Nucleus accumbens (tissue), 56 donors: Measurements from ENCODE around the gene PEAR1.
A peak's percentile ranks its signal among the peaks of the same experiment; 100 is the strongest.

Experiments used
- DNase-seq, 56 donors: peaks; one replicate each; lab custom pipeline; 2025; lab: John Stamatoyannopoulos, UW

Gene PEAR1

DNA sequence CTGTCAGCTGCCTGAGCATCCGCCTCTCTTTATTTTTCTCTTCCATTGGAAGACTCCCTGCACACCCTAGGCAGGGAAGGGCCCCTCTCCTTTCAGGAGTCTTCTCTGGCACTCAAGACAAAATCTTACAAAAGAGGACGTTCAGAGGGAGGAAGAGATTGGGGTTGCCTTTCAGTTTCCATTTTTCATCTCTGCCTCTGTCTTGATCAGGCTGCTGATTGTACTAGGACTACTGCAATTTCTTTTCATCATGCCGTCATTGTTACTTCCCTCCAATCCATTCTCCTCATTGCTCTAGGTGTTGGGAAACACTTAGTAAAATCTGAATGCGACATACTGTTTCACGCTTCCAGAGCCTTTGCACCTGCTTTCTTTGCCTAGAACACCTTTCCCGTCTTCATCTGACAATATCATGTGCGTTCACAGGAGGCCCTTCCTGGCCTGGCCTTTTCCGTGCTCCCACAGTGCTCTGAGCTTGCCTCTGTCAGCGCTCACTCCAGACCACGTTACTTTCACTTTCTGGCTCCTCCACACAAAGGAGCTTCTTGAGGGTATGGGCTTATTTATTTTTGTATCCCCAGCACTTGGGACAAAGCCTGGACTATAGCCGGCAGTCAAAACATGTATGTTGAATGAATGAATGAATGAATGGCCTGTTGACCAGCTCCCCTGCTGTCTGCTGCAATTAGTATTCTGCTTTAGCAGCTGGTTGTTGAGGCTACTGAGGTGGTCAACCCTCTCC, 37.9 kb downstream of the PEAR1 start:
- peak in 2 of 56 donors; percentile 12 to 23 for DNase-seq

DNA sequence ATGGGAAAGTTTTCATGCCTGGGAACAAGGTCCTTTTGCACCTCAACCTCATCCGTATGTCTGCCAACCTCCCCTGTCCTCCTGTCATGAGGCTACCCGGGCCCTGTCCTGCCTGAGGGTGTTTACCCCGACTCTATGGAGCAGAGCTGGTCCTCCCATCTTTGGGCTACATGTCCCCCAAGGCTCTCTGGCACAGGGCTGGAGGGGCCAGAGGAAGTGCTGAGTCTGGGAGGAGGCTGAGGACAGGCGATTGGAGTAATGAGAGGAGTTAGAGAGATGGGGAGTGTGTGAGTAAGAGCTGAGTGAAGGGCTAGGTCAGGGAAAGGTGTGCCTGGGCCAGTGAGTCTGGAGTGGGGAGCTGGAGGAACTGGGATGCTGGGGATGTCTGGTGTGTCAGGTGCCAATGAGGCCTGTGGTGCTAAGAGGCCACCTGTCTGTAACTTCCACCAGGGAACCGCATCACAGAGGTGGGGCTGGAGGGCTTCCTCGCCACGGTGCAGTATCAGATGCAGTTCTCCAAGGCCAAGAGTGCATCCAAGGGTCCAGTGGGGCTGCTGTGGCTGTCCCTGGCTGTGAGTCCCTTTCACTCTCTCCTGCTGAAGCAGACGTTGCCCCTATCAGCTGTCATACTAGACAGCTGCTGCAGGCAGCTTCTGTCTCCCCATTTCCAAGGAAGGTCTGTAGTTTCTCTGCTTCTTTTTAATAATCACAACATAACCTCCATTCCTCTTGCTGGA, 38.6 kb downstream of the PEAR1 start:
- no peak for DNase-seq

DNA sequence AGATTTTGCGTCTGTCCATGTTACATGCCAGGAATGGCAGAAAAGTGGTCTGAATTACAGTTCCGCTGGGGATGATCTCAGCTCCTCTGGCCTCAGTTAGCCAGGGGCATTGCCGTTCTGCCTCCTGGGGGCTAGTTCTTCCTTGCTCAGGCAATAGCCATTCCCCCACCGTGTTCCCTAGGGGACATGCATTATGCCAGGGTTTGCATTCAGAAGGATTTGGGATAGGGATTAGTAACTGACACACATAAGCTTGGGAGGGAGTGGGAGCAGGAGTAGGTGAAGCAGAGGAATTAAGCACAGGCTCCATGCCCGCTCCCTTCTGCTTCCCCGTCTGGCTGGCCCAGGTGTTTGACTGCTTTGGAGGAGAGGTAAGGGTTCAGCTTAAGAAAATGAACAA, 39.6 kb downstream of the PEAR1 start:
- no peak for DNase-seq

DNA sequence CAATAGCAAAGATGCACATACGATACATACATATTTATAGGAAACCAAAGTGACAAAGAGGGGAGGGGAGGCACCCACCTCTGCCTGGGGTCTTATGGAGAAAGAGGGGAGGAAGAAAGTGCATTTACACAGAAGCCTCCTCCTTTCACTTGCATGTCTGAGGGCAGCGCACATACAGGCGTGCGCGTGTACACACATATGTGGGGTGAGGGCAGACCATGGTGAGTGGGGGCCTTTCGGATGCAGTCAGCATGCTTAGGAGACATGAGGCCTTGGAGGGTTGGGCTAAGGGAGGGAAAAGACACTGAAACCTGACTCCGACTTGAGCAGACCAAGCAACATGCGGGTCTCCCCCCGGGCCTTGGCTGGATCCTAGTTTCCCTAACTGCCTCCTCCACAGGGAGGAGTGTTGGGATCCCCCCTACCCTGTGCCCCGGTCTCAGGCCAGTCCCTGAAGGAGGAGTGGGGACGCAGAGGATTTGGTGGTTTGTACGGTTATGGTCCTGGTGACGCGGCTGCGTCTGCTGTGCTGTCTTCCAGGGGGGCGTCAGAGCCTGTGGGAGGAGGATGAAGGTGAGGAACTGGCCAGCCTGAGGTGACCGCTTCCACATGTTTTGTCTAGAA, 42.1 kb downstream of the PEAR1 start:
- no peak for DNase-seq

DNA sequence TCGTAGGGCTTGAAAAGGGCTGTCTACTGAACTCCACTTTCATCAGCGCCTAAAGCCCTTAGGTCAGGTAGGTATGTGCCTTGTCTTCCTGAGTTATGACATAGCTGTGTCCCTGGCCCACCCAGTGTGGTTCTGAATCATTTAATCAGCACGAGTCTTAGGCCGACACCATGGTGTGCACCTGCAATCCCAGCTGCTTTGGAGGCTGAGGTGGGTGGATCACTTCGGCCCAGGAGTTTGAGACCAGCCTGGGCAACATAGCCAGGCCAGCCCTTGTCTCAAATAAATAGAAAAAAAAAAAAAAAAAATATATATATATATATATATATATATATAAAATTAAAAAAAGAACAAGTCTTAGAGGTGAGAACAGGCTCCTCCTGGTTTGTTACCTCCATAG, 42.7 kb downstream of the PEAR1 start:
- no peak for DNase-seq

DNA sequence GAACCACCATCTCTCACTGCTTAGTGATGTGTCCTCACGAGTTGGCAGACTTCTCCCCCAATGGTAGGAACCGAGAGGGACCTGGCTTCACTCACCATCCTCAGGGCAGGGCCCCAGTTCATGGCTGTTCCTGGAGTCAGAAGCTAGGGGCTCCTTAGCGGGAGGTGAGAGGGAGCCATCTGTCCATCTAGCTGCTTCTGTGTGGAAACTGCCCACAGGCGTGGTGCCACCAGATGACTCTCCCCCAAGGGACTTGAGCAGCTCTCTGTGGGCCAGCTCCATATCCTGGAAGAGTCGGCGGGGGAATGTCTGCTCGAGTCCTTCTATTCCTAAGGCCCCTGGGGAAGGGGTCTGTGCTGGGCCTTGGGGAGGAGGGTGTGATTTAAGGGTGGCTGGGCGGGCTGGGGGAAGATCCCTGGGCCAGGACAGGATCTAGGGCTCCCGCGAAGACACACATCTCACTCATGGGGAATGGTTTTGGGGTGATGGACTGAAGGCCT, 43.3 kb downstream of the PEAR1 start:
- no peak for DNase-seq

DNA sequence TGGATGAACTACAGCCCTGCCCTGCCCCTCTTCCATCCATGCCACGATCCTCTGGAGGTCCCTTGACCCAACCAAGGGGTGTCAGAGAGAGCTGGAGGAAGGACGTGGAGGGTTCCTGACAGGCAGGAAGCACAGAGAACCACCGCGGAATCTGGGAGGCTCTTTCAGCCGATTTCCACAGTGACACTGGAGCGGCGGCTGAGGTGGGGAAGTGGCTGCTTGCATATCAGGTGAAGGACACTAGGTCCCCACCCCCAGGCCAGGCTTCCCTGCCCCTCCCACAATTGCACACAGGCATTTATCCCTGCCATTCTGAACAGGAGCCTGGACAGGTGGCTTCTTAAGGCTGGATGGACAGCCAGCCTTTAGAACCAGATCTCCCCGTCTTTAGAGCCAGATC, 44.4 kb downstream of the PEAR1 start:
- no peak for DNase-seq

DNA sequence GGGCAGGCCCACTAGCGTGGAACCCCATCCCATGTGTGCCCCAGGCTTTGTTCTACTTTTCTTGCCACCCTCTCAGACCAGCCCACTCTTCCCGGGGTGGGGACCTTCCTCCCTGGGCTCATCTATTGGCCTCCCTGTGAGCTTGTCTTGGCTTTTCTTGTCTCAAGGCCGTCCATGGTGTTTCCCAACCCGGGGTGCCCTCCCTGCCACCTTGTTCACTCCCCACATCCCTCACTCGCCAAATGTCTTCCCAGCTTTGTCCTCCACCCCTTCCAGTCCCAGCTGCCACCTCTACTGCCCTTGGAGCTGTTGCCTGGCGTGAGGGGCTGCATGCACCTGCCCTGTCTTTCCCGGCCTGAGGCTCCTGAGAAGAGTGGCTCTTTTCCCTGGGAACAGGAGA, 45.3 kb downstream of the PEAR1 start:
- no peak for DNase-seq

DNA sequence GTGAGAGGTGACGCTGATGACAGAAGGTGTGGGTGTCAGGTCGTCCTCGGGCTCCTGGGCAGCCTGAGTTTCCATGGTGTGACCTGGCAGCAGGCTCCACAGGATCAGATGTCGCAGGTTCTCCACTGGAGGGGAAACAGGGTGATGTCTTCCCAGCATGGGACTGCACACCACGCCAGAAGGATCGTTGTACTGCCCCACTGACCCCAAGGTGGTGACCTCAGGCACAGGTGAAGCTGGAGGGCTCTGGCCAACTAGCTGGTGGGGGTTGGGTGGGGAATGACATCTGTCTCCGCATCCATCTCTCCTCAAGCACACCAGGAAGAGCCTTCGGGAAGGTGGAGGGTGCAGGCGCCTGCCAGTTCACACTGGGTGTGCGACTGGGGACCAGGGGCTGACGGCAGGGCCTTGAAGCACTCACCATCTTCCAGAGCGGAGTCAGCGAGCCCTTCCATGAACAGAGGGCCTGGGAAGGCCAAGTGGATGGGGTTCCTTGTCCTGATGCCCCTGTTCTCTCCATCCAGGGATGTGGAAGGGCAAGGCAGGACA, 46.3 kb downstream of the PEAR1 start:
- DNase-seq = no peak

DNA sequence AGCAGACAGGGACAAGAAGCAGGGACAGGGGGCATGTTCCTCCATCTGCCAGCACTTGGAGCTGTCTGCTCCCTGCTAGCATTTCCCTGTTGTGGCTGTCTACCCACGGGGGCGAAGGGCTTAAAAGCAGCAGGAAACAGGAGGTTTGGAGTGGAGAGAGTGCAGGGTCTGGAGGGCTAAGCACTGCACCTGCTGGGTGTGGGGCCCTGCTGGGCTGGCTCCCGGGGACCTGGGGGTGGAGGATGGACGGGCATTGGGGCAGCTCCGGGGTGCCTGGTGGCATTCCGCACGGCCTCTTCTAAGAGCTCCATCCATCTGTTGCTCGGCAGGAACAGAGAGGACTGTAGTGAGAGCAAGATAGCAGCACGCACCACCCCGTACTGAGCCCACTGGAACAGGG, 48.2 kb downstream of the PEAR1 start:
- no peak for DNase-seq

DNA sequence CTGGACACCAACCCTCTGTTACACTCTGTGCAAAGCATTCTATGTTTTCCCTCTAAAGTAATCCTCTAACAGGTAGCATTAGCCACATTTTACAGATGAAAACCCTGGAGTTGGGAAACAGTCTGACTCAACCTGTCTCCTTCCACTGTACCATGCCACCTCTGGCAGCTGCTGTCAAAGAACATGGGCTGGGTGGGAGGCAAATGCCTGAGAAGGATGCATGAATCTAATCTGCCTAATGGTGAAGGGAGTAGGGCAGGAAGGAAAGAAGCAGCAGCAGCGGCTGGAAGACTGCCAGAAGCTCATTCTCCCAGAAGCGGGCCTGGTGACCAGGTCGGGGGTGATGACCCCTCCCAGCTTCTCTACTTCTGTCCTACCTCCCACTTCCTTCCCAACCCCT, 48.7 kb downstream of the PEAR1 start:
- DNase-seq = peak in 26 of 56 donors; percentile 6 to 80 (median 44)

DNA sequence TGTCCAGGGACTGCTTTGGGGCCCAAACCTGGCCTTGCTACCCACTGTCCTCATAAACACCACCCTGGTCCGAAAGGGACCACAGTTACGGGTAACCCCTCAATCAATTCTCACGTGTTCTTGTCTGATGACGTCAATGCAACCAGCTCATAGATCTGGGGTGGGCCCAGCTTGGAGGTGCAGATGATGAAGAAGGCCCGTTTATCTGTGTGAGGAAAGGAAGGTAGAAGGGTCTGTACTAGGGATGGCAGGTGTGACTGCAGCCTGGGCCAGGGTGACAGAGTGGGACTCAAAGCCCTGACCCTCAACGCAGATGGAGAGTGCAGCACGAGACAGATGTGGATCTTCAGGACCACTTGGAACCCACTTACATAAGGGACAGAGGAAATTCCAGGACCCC, 49.1 kb downstream of the PEAR1 start:
- DNase-seq = peak in 1 of 56 donors; percentile 45

DNA sequence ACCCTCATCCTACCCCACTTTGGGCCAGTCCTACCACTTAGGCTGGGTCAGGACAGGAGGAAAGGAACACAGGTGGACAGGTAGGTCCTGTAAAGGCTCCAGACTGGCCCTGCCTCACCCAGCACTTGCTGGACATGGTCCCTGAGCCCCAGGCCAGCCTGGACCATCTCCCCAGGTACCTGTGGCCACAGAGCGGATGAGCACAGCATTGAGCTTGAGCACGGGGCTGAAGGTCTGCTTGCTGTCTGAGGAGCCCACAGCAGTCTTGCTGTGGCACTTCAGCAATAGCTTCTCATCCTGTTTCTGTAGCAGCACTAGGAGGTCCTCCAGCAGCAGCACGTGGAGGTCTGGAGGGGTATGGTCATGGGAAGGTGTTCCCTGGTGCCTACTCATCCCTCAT, 50.2 kb downstream of the PEAR1 start:
- DNase-seq = no peak

DNA sequence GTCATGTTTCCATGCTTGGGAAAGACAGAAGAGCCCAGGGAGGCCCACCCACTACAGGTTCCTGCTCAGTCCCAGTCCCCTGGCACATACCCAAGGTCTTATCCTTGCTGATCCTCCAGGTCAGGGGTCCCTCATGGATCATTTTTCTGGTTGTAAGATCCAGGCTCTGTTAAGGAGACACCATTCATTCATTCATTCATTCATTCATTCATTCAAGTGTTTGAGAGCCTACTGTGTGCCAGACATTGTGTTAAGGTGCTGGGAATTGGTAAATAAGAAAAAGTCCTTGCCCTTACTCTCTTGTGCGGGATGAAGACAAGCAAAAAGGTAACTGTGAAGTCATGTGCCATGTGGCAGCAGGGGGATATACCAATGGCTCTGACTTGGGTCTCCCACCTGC, 50.8 kb downstream of the PEAR1 start:
- no peak for DNase-seq

DNA sequence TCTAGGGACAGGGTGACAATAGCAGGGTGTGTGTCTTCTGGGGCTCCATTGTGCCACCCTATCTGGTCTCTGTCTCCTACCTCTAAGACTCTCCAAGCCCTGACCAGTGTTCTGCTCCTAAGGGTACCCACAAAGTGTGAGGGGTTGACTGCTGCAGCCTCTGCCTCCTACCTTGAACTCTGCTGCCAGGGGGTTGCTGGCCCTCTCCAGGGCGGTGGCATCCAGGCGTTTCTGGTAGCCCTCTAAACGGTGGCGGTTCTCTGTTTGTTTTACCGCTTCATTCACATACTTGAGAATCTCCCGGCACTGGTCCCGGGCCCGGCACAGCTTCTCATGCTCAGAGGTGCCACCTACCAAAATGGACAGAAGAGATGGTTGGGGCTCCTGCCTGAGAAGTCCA, 51.3 kb downstream of the PEAR1 start:
- no peak for DNase-seq

DNA sequence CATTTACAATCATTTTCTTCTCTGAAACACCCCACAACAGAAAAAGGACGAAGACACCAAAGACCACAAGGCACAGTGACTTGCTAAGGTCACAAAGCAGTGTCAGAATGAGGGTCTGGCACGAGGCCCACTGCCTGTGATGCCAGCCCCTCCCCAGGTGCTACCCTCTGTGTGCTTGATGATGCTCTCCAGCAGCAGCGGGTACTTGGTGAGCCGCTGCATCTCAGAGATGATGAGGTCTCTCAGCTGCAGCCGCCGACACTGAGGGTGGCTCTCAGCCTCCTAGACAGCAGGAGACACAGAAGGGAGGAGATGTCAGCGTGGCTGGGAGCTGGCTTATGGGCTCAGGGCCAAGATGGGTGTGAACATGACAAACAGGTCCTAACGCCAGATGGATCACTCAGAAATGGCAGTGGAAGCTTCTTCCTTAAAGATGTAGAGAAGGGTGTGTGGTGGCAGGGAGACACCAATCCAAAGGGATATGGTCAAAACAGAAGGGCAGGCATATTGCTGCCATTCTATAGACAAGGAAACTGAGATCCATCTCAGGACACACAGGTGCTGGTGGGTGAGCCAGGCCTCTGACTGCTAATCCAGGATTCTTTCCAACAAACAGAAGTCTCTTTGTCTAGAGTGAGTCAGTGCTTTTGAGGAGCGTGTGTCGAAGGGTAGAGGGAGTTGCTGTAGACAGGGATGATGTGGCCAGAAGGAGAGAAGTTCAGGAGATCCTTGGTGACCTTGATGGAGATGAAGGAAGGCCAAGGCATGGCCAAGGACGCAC, 52.6 kb downstream of the PEAR1 start:
- no peak for DNase-seq

DNA sequence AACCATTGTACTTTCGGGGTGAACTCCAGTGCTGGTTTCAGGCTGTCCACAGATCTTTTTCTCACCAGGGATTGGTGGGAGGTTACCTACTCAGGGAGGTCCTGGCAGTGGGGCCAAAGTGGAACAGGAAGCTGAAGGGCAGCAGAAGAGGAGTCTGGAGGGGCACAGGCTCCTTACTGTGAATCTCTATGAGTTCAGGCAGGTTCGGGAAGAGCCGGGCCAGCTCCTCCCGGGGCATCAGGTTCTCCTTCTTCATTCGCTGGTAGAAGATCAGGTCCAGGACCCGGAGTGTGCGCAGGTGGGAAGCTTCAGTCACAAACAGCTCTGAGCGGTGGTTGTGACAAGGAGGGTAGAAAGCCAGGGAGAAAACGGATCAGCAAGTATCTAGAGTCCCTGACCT, 53.6 kb downstream of the PEAR1 start:
- no peak for DNase-seq

DNA sequence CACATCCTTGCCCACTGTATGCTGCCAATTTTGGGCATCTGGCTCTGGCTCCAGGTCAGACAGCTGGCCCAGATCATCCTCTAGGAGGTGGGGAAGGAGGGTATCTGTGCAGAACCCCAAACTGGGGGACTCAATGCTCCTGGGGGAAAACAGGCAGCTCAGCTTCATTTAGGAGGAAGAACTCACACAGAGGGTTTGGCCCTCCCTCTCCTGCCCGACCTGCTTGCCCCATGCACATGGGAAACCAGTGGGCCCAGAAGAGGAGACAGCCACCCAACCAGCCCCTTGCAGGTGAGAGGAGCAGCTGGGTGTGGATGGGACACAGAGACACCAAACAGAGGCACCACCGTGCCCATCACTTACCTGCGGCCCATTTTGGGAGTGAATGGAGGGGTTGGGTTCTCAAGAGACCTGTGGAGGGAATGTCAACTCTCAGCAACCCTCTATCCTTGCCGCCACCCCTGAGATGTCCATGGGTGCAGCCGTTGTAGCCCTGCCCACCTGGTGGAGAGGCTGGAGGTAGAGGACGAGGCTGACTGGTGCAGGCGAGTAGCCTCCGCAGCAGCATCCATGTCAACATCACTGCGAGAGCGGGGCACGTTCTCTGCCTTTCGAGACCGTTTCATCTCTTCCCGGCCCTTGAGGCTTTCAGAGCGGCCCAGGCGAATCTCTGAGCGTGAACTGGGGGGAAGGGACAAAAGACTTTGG, 54.5 kb downstream of the PEAR1 start:
- DNase-seq = no peak

DNA sequence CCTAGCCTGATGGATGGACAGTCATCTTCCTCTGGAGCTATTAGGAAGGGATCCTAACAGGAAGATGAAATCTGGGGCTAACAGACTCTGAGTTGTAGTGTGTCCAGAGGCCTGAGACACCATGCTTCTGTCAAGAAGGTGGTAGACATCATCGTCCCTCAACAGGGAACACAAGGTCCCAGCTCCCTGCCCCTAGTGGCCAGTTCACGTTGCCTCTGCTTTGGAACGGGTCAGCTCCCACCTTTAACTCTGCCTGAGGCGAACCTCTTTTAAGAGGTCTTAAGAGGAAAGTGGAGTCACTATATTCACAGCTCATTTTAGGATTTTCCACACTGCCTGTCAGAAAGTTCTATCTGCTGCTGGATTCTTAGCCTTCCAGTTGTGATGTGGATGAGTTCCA, 55.2 kb downstream of the PEAR1 start:
- DNase-seq = no peak

DNA sequence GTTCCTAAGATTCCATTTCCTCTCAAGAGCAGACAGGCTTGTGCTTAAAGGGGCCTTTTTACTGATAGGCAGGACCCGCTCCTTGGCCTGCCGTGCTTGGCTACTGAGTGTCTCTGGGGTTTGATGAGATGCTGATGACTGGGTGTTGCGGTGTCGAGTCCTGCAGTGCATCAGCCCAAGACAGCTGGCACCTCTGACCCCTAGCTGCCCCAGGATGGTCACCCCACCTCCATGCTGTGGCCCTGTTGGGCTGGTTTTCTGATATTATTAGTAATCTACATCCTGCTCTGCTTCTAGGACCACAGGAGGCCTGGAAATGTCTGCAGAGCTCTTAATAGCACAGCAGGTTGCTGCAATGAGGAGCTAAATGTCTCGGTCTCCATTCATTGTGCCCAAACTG, 55.6 kb downstream of the PEAR1 start:
- DNase-seq = no peak
